GM12801 (cell line): ENCODE data around the gene CLCN7.

Experiments used
- CTCF ChIP-seq: IDR thresholded peaks from one replicate; pipeline ENCODE4 v1.5.1; 2011; ENCODE audit warnings: control low read depth; ENCODE audit not compliant: insufficient read length; ENCODE audit errors: extremely low read depth

CLCN7 gene

GRCh38 chr16:1506494-1507213 is 31.8 kb upstream of the CLCN7 start:
- TF ChIP-seq CTCF: no peak

GRCh38 chr16:1505912-1506311 is 31.1 kb upstream of the CLCN7 start:
- no peak for TF ChIP-seq CTCF

- TF ChIP-seq CTCF: no peak
Observed at GRCh38 chr16:1505073-1505844, 30.4 kb upstream of the CLCN7 start.

GRCh38 chr16:1503110-1503955 is 28.5 kb upstream of the CLCN7 start:
- TF ChIP-seq CTCF: no peak

- TF ChIP-seq CTCF: no peak
Observed at GRCh38 chr16:1502092-1503004, 27.5 kb upstream of the CLCN7 start.

- TF ChIP-seq CTCF: no peak
Observed at GRCh38 chr16:1501630-1502029, 26.8 kb upstream of the CLCN7 start.
